Epithelial cell of esophagus (primary cell): ENCODE measurements around the gene MYBL2.

Source experiments
- DNase-seq: peaks from one replicate; pipeline ENCODE4 v3.0.0; 2010; ENCODE audit warnings: low read depth
- H3K4me3 ChIP-seq: 2 replicates; pipeline ENCODE4 v1.5.1; 2011; ENCODE audit warnings: mild to moderate bottlenecking, low read length, control low read depth
- CTCF ChIP-seq: IDR thresholded peaks from 2 replicates; pipeline ENCODE4 v1.5.1; 2011; ENCODE audit warnings: low read depth, mild to moderate bottlenecking, low read length, control low read depth, inconsistent platforms; ENCODE audit not compliant: insufficient read depth; ENCODE audit errors: missing control alignments

Gene MYBL2

GRCh38 chr20:43761386-43762340 lies 94.7 kb downstream of the MYBL2 start:
- peak; percentile 38 for DNase-seq
- no peak for TF ChIP-seq CTCF
- H3K4me3 ChIP-seq, result no peak overlapping the region

- DNase-seq, result no peak
- no peak overlapping the region for H3K4me3 ChIP-seq
- TF ChIP-seq CTCF, result no peak
Measured at GRCh38 chr20:43762911-43763310, 96.0 kb downstream of the MYBL2 start.

- no peak overlapping the region for H3K4me3 ChIP-seq
- DNase-seq, result no peak
- TF ChIP-seq CTCF, result no peak
Measured at GRCh38 chr20:43765916-43766315, 99.0 kb downstream of the MYBL2 start.
